Measurements from ENCODE around the gene FRYL.

Gene FRYL

DNA sequence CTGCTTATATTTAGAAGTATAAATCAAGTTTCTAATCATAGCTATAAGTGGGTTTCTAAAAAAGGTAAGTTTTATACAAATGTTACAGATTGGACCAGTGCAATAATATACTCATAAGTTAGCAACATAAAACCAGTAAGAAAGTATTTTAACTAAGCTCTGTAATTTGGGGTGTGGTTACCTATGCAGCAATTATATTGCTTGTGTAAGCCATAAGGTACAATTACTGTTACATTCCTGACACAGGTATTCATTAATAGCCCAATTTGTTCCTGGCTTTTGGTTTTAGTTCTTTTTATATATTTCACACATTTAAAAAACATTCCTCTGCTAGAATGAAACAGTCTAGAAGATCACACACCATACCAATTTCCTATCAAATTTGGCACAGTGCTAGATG is 115.1 kb downstream of the FRYL start:
- 0 out of 2 replicates have a peak, but pooled peaks have one; percentile 11 for TF ChIP-seq TEAD4 (IDR thresholded peaks at IDR 0.05)
- no peak for TF ChIP-seq YY1 (IDR thresholded peaks at IDR 0.05; ENCODE audit: low read depth)
- TF ChIP-seq, protein P1, sequence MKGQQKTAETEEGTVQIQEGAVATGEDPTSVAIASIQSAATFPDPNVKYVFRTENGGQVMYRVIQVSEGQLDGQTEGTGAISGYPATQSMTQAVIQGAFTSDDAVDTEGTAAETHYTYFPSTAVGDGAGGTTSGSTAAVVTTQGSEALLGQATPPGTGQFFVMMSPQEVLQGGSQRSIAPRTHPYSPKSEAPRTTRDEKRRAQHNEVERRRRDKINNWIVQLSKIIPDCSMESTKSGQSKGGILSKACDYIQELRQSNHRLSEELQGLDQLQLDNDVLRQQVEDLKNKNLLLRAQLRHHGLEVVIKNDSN (IDR thresholded peaks at IDR 0.05), result no peak

DNA sequence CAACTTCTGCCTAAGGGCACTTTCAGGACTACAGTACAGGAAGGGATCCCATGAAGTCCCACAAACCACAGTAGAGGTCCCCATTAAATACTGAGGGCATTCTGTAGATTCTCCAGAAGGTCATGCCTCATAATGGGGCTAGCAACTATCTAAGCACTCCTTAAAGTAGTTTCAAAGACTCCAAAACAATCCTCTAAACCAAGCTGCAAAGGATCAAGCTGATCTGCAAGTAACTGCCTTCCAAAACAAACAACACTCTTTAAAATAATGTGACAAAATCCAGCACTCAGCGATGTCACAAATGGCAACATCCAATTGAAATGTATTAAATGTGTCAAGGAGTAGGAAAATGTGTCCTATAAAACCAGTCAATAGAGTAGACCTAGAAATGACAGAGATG is 118.7 kb downstream of the FRYL start:
- TF ChIP-seq, protein P2, sequence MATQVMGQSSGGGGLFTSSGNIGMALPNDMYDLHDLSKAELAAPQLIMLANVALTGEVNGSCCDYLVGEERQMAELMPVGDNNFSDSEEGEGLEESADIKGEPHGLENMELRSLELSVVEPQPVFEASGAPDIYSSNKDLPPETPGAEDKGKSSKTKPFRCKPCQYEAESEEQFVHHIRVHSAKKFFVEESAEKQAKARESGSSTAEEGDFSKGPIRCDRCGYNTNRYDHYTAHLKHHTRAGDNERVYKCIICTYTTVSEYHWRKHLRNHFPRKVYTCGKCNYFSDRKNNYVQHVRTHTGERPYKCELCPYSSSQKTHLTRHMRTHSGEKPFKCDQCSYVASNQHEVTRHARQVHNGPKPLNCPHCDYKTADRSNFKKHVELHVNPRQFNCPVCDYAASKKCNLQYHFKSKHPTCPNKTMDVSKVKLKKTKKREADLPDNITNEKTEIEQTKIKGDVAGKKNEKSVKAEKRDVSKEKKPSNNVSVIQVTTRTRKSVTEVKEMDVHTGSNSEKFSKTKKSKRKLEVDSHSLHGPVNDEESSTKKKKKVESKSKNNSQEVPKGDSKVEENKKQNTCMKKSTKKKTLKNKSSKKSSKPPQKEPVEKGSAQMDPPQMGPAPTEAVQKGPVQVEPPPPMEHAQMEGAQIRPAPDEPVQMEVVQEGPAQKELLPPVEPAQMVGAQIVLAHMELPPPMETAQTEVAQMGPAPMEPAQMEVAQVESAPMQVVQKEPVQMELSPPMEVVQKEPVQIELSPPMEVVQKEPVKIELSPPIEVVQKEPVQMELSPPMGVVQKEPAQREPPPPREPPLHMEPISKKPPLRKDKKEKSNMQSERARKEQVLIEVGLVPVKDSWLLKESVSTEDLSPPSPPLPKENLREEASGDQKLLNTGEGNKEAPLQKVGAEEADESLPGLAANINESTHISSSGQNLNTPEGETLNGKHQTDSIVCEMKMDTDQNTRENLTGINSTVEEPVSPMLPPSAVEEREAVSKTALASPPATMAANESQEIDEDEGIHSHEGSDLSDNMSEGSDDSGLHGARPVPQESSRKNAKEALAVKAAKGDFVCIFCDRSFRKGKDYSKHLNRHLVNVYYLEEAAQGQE (IDR thresholded peaks at IDR 0.05; ENCODE audit: low read depth), result no peak
- TF ChIP-seq EP300 (IDR thresholded peaks at IDR 0.05; ENCODE audit: borderline replicate concordance) (no peak), FOXM1 (IDR thresholded peaks at IDR 0.05; ENCODE audit: borderline replicate concordance, low read depth) (no peak), ZBTB7A (IDR thresholded peaks at IDR 0.05; ENCODE audit: low read depth) (no peak), TCF12 (IDR thresholded peaks at IDR 0.05; ENCODE audit: low read depth) (no peak), YY1 (IDR thresholded peaks at IDR 0.05; ENCODE audit: low read depth) (no peak), TAF1 (IDR thresholded peaks at IDR 0.05; ENCODE audit: low read depth) (no peak), CEBPB (IDR thresholded peaks at IDR 0.05) (no peak), RAD21 (IDR thresholded peaks at IDR 0.05; ENCODE audit: low read depth) (no peak), TEAD4 (IDR thresholded peaks at IDR 0.05) (no peak), EGR1 (IDR thresholded peaks at IDR 0.05) (no peak), NFIC (IDR thresholded peaks at IDR 0.05) (no peak), CREB1 (IDR thresholded peaks at IDR 0.05; ENCODE audit: low read depth) (no peak)
- TF ChIP-seq, protein P1 (IDR thresholded peaks at IDR 0.05), result no peak
- TF ChIP-seq, protein P3, sequence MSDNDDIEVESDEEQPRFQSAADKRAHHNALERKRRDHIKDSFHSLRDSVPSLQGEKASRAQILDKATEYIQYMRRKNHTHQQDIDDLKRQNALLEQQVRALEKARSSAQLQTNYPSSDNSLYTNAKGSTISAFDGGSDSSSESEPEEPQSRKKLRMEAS (IDR thresholded peaks at IDR 0.05), result no peak

DNA sequence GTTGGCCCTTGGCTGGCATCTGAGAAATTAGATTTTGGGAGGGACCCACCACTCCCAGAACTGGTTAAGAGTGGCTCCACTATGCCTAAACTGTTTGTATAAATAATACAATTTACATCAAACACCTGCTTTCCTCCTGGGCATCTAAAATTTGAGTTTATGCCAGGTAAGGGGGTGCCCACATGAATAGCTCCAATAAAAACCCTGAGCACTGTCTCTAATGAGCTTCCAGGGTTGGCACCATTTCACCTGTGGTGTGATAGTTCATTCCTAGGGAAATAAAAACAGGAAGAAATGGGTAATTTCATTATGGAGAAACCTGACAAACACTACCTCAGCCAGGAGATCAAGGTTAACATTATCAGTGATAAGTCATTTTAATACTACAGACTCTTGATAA is 119.7 kb downstream of the FRYL start:
- no peak for TF ChIP-seq FOXM1 (IDR thresholded peaks at IDR 0.05; ENCODE audit: borderline replicate concordance, low read depth)

DNA sequence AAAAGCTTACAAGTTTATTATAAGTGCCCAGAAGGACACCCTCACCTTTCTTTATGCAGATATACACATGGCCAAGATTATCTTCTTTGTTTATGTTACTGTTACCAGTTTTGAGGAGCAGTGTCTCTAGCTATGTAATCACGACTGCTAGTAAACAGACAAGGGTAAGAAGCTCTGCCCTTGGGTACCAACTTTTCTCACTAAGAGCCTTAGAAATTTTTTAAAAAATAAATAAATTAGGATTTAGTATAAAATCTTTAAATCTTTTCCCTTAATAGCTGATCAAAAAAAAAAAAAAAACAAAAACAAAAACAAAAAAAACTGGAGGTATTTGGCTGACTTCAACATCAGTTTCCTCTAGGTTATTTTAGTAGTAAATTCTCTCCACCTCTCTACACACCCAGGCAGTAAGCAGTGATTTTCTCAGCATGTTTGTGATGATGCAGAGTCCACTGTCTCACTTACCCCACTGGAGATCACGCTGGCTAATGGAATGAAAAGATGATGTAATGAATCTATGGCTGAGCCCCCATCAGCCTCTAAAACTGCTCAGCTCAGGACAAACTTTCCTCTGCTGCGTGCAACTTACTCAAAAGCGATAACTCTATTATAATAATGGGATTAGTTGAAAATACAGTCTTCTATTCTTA is 125.9 kb downstream of the FRYL start:
- TF ChIP-seq EP300 (IDR thresholded peaks at IDR 0.05; ENCODE audit: borderline replicate concordance), result no peak
- TF ChIP-seq CEBPB (IDR thresholded peaks at IDR 0.05), result no peak
- no peak for TF ChIP-seq NFIC (IDR thresholded peaks at IDR 0.05)
- no peak for TF ChIP-seq TEAD4 (IDR thresholded peaks at IDR 0.05)
- no peak for TF ChIP-seq ZBTB7A (IDR thresholded peaks at IDR 0.05; ENCODE audit: low read depth)
- no peak for TF ChIP-seq RAD21 (IDR thresholded peaks at IDR 0.05; ENCODE audit: low read depth)
- TF ChIP-seq, protein P1 (IDR thresholded peaks at IDR 0.05), result no peak
- no peak for TF ChIP-seq EGR1 (IDR thresholded peaks at IDR 0.05)
- TF ChIP-seq, protein P3 (IDR thresholded peaks at IDR 0.05), result no peak
- TF ChIP-seq, protein P2 (IDR thresholded peaks at IDR 0.05; ENCODE audit: low read depth), result no peak
- no peak for TF ChIP-seq TCF12 (IDR thresholded peaks at IDR 0.05; ENCODE audit: low read depth)
- no peak for TF ChIP-seq FOXM1 (IDR thresholded peaks at IDR 0.05; ENCODE audit: borderline replicate concordance, low read depth)
- TF ChIP-seq YY1 (IDR thresholded peaks at IDR 0.05; ENCODE audit: low read depth), result no peak
- no peak for TF ChIP-seq CREB1 (IDR thresholded peaks at IDR 0.05; ENCODE audit: low read depth)
- TF ChIP-seq TAF1 (IDR thresholded peaks at IDR 0.05; ENCODE audit: low read depth), result no peak

DNA sequence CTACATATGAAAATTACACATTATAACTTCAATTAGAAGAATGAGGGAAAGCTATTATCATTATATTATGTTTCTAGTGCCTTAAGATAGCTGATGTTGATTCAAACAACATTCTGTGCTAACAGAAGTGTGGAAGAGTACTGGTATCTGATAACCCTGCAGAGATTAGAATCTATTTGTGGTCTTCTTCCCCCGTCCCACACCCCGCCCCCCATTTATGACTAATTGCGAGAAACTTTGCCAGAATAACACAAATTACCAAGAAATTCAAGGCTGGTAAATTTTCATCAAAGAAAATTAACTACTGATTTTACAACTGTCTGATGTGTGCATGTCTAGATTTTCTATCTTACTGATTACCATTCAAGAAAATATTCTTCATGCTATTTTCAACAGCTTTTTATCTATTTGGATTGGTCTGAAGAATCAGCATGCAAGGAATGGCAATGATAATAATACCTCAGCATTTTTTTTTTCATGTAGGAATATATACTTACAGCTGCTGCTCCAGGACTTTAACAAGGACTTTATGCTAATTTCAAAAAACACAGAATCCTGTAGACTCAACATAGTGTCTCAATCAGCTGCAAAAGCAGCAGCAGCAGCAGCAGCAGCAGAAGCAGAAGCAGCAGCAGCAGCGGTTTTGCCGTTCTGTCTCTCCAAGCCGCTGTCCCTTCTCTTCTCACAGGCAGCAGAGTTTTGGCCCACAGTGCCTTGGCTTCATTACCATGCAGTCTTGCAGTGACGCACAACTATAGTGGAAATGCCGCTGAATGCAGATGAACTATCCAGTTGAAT is 126.7 kb downstream of the FRYL start:
- TF ChIP-seq, protein P1 (IDR thresholded peaks at IDR 0.05), result no peak
- TF ChIP-seq, protein P2 (IDR thresholded peaks at IDR 0.05; ENCODE audit: low read depth), result no peak
- no peak for TF ChIP-seq ZBTB7A (IDR thresholded peaks at IDR 0.05; ENCODE audit: low read depth)
- TF ChIP-seq TEAD4 (IDR thresholded peaks at IDR 0.05), result no peak
- TF ChIP-seq EP300 (IDR thresholded peaks at IDR 0.05; ENCODE audit: borderline replicate concordance), result no peak
- TF ChIP-seq YY1 (IDR thresholded peaks at IDR 0.05; ENCODE audit: low read depth), result no peak
- TF ChIP-seq, protein P3 (IDR thresholded peaks at IDR 0.05), result no peak
- TF ChIP-seq CREB1 (IDR thresholded peaks at IDR 0.05; ENCODE audit: low read depth), result no peak
- TF ChIP-seq EGR1 (IDR thresholded peaks at IDR 0.05), result no peak
- no peak for TF ChIP-seq TAF1 (IDR thresholded peaks at IDR 0.05; ENCODE audit: low read depth)
- TF ChIP-seq TCF12 (IDR thresholded peaks at IDR 0.05; ENCODE audit: low read depth), result no peak
- no peak for TF ChIP-seq NFIC (IDR thresholded peaks at IDR 0.05)
- TF ChIP-seq FOXM1 (IDR thresholded peaks at IDR 0.05; ENCODE audit: borderline replicate concordance, low read depth), result no peak
